Endothelial cell of umbilical vein (primary cell): ENCODE results near the gene ZDHHC16. TPM values are rescaled to one million over a fixed set of nuclear protein-coding genes. Genes with fewer than 3 reads are reported as not detected.
A peak's percentile ranks its signal among the peaks of the same experiment; 100 is the strongest.

Source experiments
- BruUV-seq: library from RNA; stranded (reverse); fragments of 400-500 nt; replicated peaks from 2 replicates; lab custom pipeline; 2021; lab: Mats Ljungman, UMichigan
- CTCF ChIA-PET: fragments of 300-600, 350-600 bp; sonication (Branson Sonifier 250); formaldehyde crosslinking; loops from one replicate; lab custom pipeline; 2021; ENCODE audit warnings: antibody characterized with exemption, inconsistent platforms; lab: Charles Lee
- POLR2A ChIA-PET: fragments of 300-600, 350-600 bp; sonication (Branson Sonifier 250); formaldehyde crosslinking; loops from one replicate; lab custom pipeline; 2021; ENCODE audit warnings: antibody characterized with exemption, inconsistent platforms; lab: Charles Lee
- DNase-seq: peaks from one replicate; pipeline ENCODE4 v3.0.0-alpha.2; 2011; ENCODE audit warnings: low read depth, low spot score
- FAIRE-seq: peaks from 2 replicates; lab custom pipeline; 2011; peaks lifted over from hg19 to GRCh38; lab: Jason Lieb, UNC
- H2AFZ ChIP-seq: 2 replicates; pipeline ENCODE4 v1.6.0; 2012; ENCODE audit warnings: low read depth, low read length, control low read depth, inconsistent platforms
- H3K27ac ChIP-seq: 2 replicates; pipeline ENCODE4 v1.5.1; 2011; ENCODE audit warnings: low read depth, mild to moderate bottlenecking, control low read depth, low read length, moderate library complexity; ENCODE audit not compliant: insufficient read depth
- H3K27me3 ChIP-seq, 2 experiments: 2 replicates each; pipeline versions ENCODE4 v1.6.0 to v1.6.1; 2011; ENCODE audit warnings: low read length in 2 of 2, mixed read lengths in 1 of 2; ENCODE audit not compliant: control insufficient read depth in 2 of 2, insufficient read depth in 2 of 2
- H3K36me3 ChIP-seq, 2 experiments: 2 replicates in 1 of 2; 3 replicates in 1 of 2; pipeline ENCODE4 v1.5.1; 2011; ENCODE audit warnings: low read length in 2 of 2, mild to moderate bottlenecking in 1 of 2, moderate library complexity in 1 of 2; ENCODE audit not compliant: control insufficient read depth in 2 of 2, insufficient read depth in 2 of 2; ENCODE audit errors: extremely low read depth in 1 of 2
- H3K4me1 ChIP-seq: 3 replicates; pipeline ENCODE4 v1.5.1; 2011; ENCODE audit warnings: mild to moderate bottlenecking, low read length; ENCODE audit not compliant: control insufficient read depth, insufficient read depth; ENCODE audit errors: extremely low read depth
- H3K4me2 ChIP-seq: 2 replicates; pipeline ENCODE4 v1.6.1; 2011; ENCODE audit warnings: low read length, control low read depth, mixed read lengths; ENCODE audit not compliant: insufficient read depth
- H3K4me3 ChIP-seq, 3 experiments: fragments of 200-600 bp in 1 of 3; sonication (generic), shearing (Covaris generic) in 1 of 3; replicated peaks in 1 of 3; 2 replicates each; pipeline ENCODE4 v1.5.1; 2011 to 2016; ENCODE audit warnings: control low read depth in 3 of 3, low read length in 3 of 3, mild to moderate bottlenecking in 2 of 3, inconsistent platforms in 1 of 3, low read depth in 1 of 3, moderate library complexity in 1 of 3; ENCODE audit not compliant: insufficient read depth in 1 of 3
- H3K79me2 ChIP-seq: 2 replicates; pipeline ENCODE4 v1.6.0; 2012; ENCODE audit warnings: low read length, inconsistent platforms; ENCODE audit not compliant: control insufficient read depth, insufficient read depth
- H3K9ac ChIP-seq: replicated peaks from 2 replicates; pipeline ENCODE3; 2011; ENCODE audit warnings: low read length, control low read depth; ENCODE audit not compliant: insufficient read depth; ENCODE audit errors: extremely low read depth
- H3K9me1 ChIP-seq: replicated peaks from 3 replicates; pipeline ENCODE4 v1.6.0; 2011; ENCODE audit warnings: mild to moderate bottlenecking, low read length; ENCODE audit not compliant: control insufficient read depth, insufficient read depth; ENCODE audit errors: extremely low read depth
- H3K9me3 ChIP-seq: replicated peaks from 2 replicates; pipeline ENCODE4 v1.5.1; 2012; ENCODE audit warnings: low read length, inconsistent platforms; ENCODE audit not compliant: control insufficient read depth, insufficient read depth
- H4K20me1 ChIP-seq: replicated peaks from 2 replicates; pipeline ENCODE3; 2011; ENCODE audit warnings: mild to moderate bottlenecking, low read length; ENCODE audit not compliant: control insufficient read depth, insufficient read depth; ENCODE audit errors: extremely low read depth
- EZH2 ChIP-seq: IDR thresholded peaks from 2 replicates; pipeline ENCODE4 v1.6.1; 2012; ENCODE audit warnings: borderline replicate concordance, low read depth, mild to moderate bottlenecking, moderate library complexity, low read length, inconsistent platforms; ENCODE audit not compliant: severe bottlenecking
- FOS ChIP-seq: IDR thresholded peaks from 2 replicates; pipeline ENCODE4 v1.6.1; 2011; ENCODE audit warnings: mild to moderate bottlenecking, low read length, moderate library complexity, borderline replicate concordance; ENCODE audit not compliant: insufficient read depth
- GATA2 ChIP-seq: IDR thresholded peaks from 2 replicates; pipeline ENCODE4 v1.7.0; 2011; ENCODE audit warnings: low read depth, mild to moderate bottlenecking, moderate library complexity, mixed read lengths, low read length; ENCODE audit not compliant: insufficient read length, insufficient read depth
- JUN ChIP-seq: IDR thresholded peaks from 2 replicates; pipeline ENCODE4 v1.6.1; 2011; ENCODE audit warnings: borderline replicate concordance, low read depth; ENCODE audit not compliant: insufficient read length, insufficient read depth
- MAX ChIP-seq: IDR thresholded peaks from 2 replicates; pipeline ENCODE4 v1.6.1; 2011; ENCODE audit not compliant: insufficient read depth, insufficient read length
- MYC ChIP-seq: IDR thresholded peaks from one replicate; pipeline ENCODE4 v1.6.1; 2011; ENCODE audit warnings: mild to moderate bottlenecking, low read depth, low read length
- POLR2A ChIP-seq: IDR thresholded peaks from 2 replicates; pipeline ENCODE4 v1.6.1; 2012; ENCODE audit warnings: low read depth, mild to moderate bottlenecking, control low read depth, low read length
- POLR2AphosphoS5 ChIP-seq: IDR thresholded peaks from 2 replicates; pipeline ENCODE4 v1.6.1; 2012; ENCODE audit warnings: low read depth, mild to moderate bottlenecking, control low read depth, low read length, moderate library complexity; ENCODE audit not compliant: insufficient read depth
- dilution Hi-C: fragments of 300-500 bp; cut with MboI; formaldehyde crosslinking; loops from one replicate; pipeline ENCODE4 v1.15.0; 2019; ENCODE audit warnings: low sequenced_read_pairs; ENCODE audit not compliant: extremely low pct_ligation_motif_present
- intact Hi-C: fragments of 100-400 bp; cut with micrococcal nuclease; formaldehyde crosslinking; loops from one replicate; pipeline ENCODE4 v1.10.0; 2022
- polyA plus RNA-seq, 4 experiments: library from polyadenylated mRNA; depleted of rRNA in 3 of 4; stranded (reverse) in 3 of 4; unstranded in 1 of 4; fragments of >200 nt; gene quantifications; 2 replicates each; pipeline versions ENCODE4 v1.2.1 to v1.2.3, GENCODE V29; 2011 to 2012; ENCODE audit warnings: missing spikeins in 1 of 4
- total RNA-seq: library from RNA; stranded (reverse); gene quantifications from 2 replicates; pipeline ENCODE4 v1.2.3, GENCODE V29; 2021
- TF ChIP-seq, protein P1 (sequence below), 2 donors: IDR thresholded peaks; 1 replicate in 1 of 2; 2 replicates in 1 of 2; pipeline ENCODE4 v1.5.1; 2011; ENCODE audit warnings: low read length in 2 of 2, mild to moderate bottlenecking in 2 of 2, moderate library complexity in 2 of 2, control low read depth in 1 of 2, inconsistent platforms in 1 of 2, low read depth in 1 of 2; ENCODE audit not compliant: insufficient read depth in 1 of 2; ENCODE audit errors: extremely low read depth in 1 of 2

Gene ZDHHC16
- total and polyA plus RNA-seq, 2 donors (not counting 3 experiments of a cell fraction or from before 2014, with no cell fraction given) = 52.0 to 125 TPM

DNA sequence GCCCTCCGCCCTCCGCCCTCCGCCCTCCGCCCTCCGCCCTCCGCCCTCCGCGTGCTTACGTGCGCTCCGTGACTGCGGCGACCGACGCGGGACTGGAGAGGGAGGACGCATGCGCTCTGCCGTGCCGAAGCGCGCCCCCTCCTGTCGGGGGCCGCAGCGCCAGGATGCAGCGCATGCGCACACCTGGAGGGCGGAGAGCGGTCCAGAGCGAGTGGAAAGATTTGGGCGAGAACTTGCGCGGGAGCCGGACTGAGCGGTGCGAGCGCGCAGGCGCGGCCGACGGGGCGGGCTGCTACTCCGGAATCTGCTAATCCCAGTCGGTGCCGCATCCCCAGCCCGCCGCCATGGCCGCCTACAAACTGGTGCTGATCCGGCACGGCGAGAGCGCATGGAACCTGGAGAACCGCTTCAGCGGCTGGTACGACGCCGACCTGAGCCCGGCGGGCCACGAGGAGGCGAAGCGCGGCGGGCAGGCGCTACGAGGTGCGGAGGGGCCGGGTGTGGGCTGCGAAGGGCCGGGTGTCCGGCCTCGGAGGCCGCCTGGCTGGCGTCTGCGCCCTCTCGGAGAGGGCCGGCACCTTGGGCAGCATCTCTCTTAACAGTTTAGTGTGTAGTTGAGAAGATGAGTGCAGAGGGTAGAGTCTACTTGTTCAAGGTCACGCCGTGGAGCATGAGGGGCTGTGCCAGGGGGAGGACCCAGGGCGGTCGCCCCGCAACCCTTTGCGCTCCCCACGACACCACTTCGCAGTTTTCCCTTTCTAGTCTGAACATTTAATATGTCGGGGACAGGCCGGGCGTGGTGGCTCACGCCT lies 19.8 kb upstream of the ZDHHC16 start, which contains the start of gene PGAM1:
PGAM1 (plus strand) TSS at position 228 of the 812 bp plus-strand sequence; CDS start at position 345, 117 bp downstream.
- dilution Hi-C loops (no loop called here), intact Hi-C loops (loop anchor here (1.0 to 5.0 kb wide), 2 partner anchors 19 to 71 kb away; partner anchors contain the start of genes MMS19 and UBTD1)
- Histone ChIP-seq H3K79me2 (peaks cover 53% of the 10 kb centered on the region), H3K9me3 (no peaks in the 10 kb centered on the region), H3K27ac (peak within 1 kb of the TSS; percentile 79), H3K36me3 (peaks cover 5 to 12% of the 10 kb centered on the region in 2 experiments), H3K4me3 (peak within 1 kb of the TSS; percentile 76 to 95 (median 86)), H4K20me1 (no peaks in the 10 kb centered on the region), H3K27me3 (no peaks in the 10 kb centered on the region), H3K9ac (peak within 1 kb of the TSS; percentile 85), H3K4me1 (peaks cover 27% of the 10 kb centered on the region), H2AFZ (peak within 1 kb of the TSS; percentile 82), H3K4me2 (peak within 1 kb of the TSS; percentile 94), H3K9me1 (no peaks in the 10 kb centered on the region)
- POLR2A ChIA-PET = no interaction called here
- FAIRE-seq = peak; percentile 87
- no peak for TF ChIP-seq FOS
- peak; percentile 81 for TF ChIP-seq POLR2AphosphoS5
- TF ChIP-seq MAX = no peak
- no peak for TF ChIP-seq EZH2
- TF ChIP-seq POLR2A = no peak
- no peak for TF ChIP-seq MYC
- TF ChIP-seq JUN = no peak
- no peak for TF ChIP-seq GATA2
- TF ChIP-seq, protein P1, sequence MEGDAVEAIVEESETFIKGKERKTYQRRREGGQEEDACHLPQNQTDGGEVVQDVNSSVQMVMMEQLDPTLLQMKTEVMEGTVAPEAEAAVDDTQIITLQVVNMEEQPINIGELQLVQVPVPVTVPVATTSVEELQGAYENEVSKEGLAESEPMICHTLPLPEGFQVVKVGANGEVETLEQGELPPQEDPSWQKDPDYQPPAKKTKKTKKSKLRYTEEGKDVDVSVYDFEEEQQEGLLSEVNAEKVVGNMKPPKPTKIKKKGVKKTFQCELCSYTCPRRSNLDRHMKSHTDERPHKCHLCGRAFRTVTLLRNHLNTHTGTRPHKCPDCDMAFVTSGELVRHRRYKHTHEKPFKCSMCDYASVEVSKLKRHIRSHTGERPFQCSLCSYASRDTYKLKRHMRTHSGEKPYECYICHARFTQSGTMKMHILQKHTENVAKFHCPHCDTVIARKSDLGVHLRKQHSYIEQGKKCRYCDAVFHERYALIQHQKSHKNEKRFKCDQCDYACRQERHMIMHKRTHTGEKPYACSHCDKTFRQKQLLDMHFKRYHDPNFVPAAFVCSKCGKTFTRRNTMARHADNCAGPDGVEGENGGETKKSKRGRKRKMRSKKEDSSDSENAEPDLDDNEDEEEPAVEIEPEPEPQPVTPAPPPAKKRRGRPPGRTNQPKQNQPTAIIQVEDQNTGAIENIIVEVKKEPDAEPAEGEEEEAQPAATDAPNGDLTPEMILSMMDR (IDR thresholded peaks at IDR 0.05; ENCODE audit: extremely low read depth in 1 of 2, insufficient read depth in 1 of 2, low read depth in 1 of 2, low read length in 2 of 2) = peak; percentile 66 to 91
- CTCF ChIA-PET = interaction anchor here (1.4 to 2.3 kb wide), 2 partner anchors 19 to 21 kb away, joined by 3 to 7 read pairs; no protein-coding TSS in a partner anchor
- BruUV-seq = TSS peak; percentile 28
- peak; percentile 99 for DNase-seq
